Measurements from ENCODE around the gene ASIP. TPM values are rescaled to one million over a fixed set of nuclear protein-coding genes. Genes with fewer than 3 reads are reported as not detected.

ASIP gene, protein sequence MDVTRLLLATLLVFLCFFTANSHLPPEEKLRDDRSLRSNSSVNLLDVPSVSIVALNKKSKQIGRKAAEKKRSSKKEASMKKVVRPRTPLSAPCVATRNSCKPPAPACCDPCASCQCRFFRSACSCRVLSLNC
- 0.32 TPM in 1 of 2 replicates, not detected in the other for total RNA-seq

DNA sequence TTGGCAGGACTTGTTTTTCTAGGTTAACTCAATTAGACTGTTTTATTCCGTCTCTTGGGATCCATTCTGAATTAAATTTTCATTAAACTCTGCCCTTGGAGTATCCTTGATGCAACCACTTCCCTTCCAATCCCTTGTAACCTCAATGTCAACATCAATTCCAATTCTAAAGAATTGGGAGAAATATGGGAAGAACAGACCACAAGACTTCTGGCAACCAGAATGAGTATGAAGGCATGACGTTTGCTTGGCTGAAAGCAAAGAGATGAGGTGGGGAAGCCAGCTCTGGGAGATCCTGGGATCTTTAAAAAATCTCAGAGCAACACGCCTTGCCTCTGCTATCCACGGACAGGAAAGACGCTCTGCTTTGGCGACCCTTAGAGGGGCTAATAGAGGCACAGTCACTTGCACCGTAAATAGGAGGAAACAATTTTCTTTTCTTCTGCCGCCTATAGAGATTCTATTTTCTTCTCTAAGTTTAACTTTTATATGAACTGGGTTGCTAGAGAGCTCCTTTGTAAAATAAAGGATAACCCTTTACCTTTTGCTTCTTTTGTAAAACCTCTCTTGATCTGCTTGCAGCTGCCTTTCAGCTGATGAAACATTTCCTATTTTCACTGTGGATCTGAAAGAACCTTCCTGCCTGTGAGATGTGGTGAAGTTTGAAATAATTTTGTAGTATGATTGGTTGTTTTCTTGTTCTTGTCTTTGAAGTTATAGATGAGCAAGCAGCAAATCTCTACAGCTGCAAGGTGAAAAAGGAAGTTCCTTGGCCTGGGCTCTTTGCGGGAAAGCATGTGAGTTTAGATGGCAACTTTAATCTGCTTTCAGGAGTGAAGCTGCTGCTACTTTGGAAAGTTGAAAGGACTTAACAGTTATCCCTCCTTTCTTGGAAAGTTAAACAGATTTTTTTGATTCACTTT lies at the start of gene ASIP:
Gene ASIP, plus strand, starts transcription at position 731 of the 923 bp plus-strand sequence. CDS start 18,952 bp downstream, outside the sequence.

DNA sequence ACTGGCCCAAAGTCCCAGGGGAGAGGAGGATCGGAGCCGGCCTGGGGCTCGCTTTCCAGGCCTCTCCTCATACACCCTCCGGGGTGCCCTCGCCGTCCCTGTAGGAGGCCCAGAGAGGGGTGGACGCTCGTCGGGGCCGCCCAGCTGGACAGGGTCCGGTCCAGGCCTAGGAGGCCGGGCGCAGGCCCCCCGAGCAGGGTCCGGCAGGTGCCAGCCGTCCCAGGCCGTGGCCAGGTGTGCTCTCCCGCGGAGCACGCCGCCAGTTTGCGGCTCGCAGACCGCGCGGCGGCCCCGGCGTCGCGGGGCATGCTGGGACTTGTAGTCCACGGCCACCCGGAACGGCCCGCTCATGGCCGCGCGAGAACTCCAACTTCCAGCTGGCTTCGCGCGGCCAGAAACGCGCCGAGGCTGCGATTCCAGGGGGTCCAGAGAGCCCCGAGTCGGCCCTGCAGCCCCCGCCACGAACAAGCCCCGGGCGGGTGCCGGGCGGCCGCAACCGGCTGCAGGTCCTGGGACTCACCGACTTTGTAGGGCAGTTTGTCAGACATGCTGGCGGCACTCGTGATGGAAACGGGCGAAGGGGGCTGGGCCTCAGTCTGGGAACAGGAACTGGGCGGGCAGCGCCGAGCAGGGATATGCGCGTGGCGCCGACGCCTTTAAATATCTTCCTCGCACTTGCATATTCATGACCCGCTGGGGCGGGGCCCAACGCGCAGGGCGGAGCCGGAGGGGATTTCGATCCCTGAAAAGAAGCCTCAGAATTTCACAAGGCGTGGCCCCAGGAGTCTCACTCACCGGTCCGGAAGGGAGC lies 61.7 kb downstream of the ASIP start, which contains the start of gene AHCY:
Gene AHCY, minus strand, starts transcription at position 633 of the 811 bp plus-strand sequence. Its CDS starts 85 bp downstream, at position 548.

Other genes with a start within 250 kb of the ASIP start
- gene RALY, start 247.5 kb upstream of the ASIP start, total RNA-seq, result 57.4 and 59.0 TPM in 2 replicates
- 73.5 and 81.5 TPM in 2 replicates for gene EIF2S2, start 129.2 kb upstream of the ASIP start, total RNA-seq
- gene AHCY, start 61.9 kb downstream of the ASIP start, total RNA-seq, result 123 and 135 TPM in 2 replicates
- 75.5 and 81.9 TPM in 2 replicates for gene ITCH, start 121.8 kb downstream of the ASIP start, total RNA-seq

All from hair follicle dermal papilla cell (primary cell).